GM12801 (cell line): ENCODE data around the gene DDHD1.

Experiments used
- CTCF ChIP-seq: IDR thresholded peaks from one replicate; pipeline ENCODE4 v1.5.1; 2011; ENCODE audit warnings: control low read depth; ENCODE audit not compliant: insufficient read length; ENCODE audit errors: extremely low read depth

The DDHD1 gene

GRCh38 chr14:53032838-53033390, 120.2 kb downstream of the DDHD1 start:
- no peak for TF ChIP-seq CTCF

- TF ChIP-seq CTCF, result no peak
Measured at GRCh38 chr14:53032161-53032803, 120.8 kb downstream of the DDHD1 start.

- no peak for TF ChIP-seq CTCF
Measured at GRCh38 chr14:53027562-53027961, 125.6 kb downstream of the DDHD1 start.

GRCh38 chr14:53027041-53027440, 126.1 kb downstream of the DDHD1 start:
- no peak for TF ChIP-seq CTCF

GRCh38 chr14:53023325-53023724, 129.8 kb downstream of the DDHD1 start:
- TF ChIP-seq CTCF, result no peak

GRCh38 chr14:53022593-53022992, 130.5 kb downstream of the DDHD1 start:
- TF ChIP-seq CTCF, result no peak

- TF ChIP-seq CTCF, result no peak
Measured at GRCh38 chr14:53020193-53020932, 132.8 kb downstream of the DDHD1 start.
